ENCODE data around the gene PRKN. TPM values are rescaled to one million over a fixed set of nuclear protein-coding genes. Genes with fewer than 3 reads are reported as not detected.

The PRKN gene
- total RNA-seq, 2 donors from 2014 or later, result 10.7 to 21.2 TPM

GRCh38 chr6:161508341-161508740, 1219.2 kb downstream of the PRKN start:
- no peak overlapping the region for H3K27ac ChIP-seq
- TF ChIP-seq CTCF (IDR thresholded peaks at IDR 0.05) (no peak), POLR2AphosphoS5 (IDR thresholded peaks at IDR 0.05) (no peak), POLR2A (IDR thresholded peaks at IDR 0.05) (no peak)
- H3K9me3 ChIP-seq, result no peaks in the 10 kb centered on the region
- H3K4me1 ChIP-seq (replicated peaks), result no peaks in the 10 kb centered on the region
- intact Hi-C loops (cut with DNase I), result no loop called here
- no peak overlapping the region for H3K4me3 ChIP-seq
- 91% methylated on average over 6 of the region's 6 CpGs for WGBS
- DNase-seq (ENCODE audit: low spot score), result no peak
- H3K27me3 ChIP-seq (replicated peaks; ENCODE audit: insufficient read depth), result no peaks in the 10 kb centered on the region
- H3K36me3 ChIP-seq, result no peaks in the 10 kb centered on the region

GRCh38 chr6:161507375-161507774, 1220.2 kb downstream of the PRKN start:
- H3K9me3 ChIP-seq, result no peaks in the 10 kb centered on the region
- H3K4me3 ChIP-seq, result no peak overlapping the region
- intact Hi-C loops (cut with DNase I), result no loop called here
- no peaks in the 10 kb centered on the region for H3K36me3 ChIP-seq
- no peak for DNase-seq (ENCODE audit: low spot score)
- TF ChIP-seq CTCF (IDR thresholded peaks at IDR 0.05) (no peak), POLR2AphosphoS5 (IDR thresholded peaks at IDR 0.05) (no peak), POLR2A (IDR thresholded peaks at IDR 0.05) (no peak)
- no peak overlapping the region for H3K27ac ChIP-seq
- H3K27me3 ChIP-seq (replicated peaks; ENCODE audit: insufficient read depth), result no peaks in the 10 kb centered on the region
- H3K4me1 ChIP-seq (replicated peaks), result no peaks in the 10 kb centered on the region
- WGBS, result 74% methylated on average over 4 of the region's 4 CpGs

GRCh38 chr6:161503570-161503969, 1224.0 kb downstream of the PRKN start:
- Histone ChIP-seq H3K4me3 (no peak overlapping the region), H3K36me3 (no peaks in the 10 kb centered on the region), H3K9me3 (no peaks in the 10 kb centered on the region), H3K27me3 (replicated peaks; ENCODE audit: insufficient read depth) (no peaks in the 10 kb centered on the region), H3K4me1 (replicated peaks) (no peaks in the 10 kb centered on the region), H3K27ac (no peak overlapping the region)
- no peak for DNase-seq (ENCODE audit: low spot score)
- intact Hi-C loops (cut with DNase I), result no loop called here
- 56% methylated on average over 4 of the region's 4 CpGs for WGBS
- TF ChIP-seq POLR2AphosphoS5 (IDR thresholded peaks at IDR 0.05) (no peak), POLR2A (IDR thresholded peaks at IDR 0.05) (no peak), CTCF (IDR thresholded peaks at IDR 0.05) (no peak)

GRCh38 chr6:161498881-161499280, 1228.7 kb downstream of the PRKN start:
- no peak overlapping the region for H3K27ac ChIP-seq
- 93% methylated on average over 4 of the region's 4 CpGs for WGBS
- H3K9me3 ChIP-seq, result no peaks in the 10 kb centered on the region

More at GRCh38 chr6:161498881-161499280, 1228.7 kb downstream of the PRKN start:
- no peak for DNase-seq (ENCODE audit: low spot score)
- no peaks in the 10 kb centered on the region for H3K27me3 ChIP-seq (replicated peaks; ENCODE audit: insufficient read depth)
- TF ChIP-seq POLR2A (IDR thresholded peaks at IDR 0.05), result no peak
- no peak for TF ChIP-seq POLR2AphosphoS5 (IDR thresholded peaks at IDR 0.05)
- no peak for TF ChIP-seq CTCF (IDR thresholded peaks at IDR 0.05)
- intact Hi-C loops (cut with DNase I), result no loop called here
- no peaks in the 10 kb centered on the region for H3K4me1 ChIP-seq (replicated peaks)
- no peak overlapping the region for H3K4me3 ChIP-seq
- no peaks in the 10 kb centered on the region for H3K36me3 ChIP-seq
